BLaER1 treated with 17β-estradiol and CSF1 and Interleukin-3, amounts not matched to agents 10 nM and 100 nM (cell line): ENCODE data around the gene MYLIP.
A peak's percentile ranks its signal among the peaks of the same experiment; 100 is the strongest.

ENCODE experiments used
- H3K27ac ChIP-seq, 11 experiments: shearing (Covaris generic); formaldehyde crosslinking; 2 replicates each; pipeline ENCODE4 v1.8.1; 2022
- H3K27me3 ChIP-seq, 11 experiments: shearing (Covaris generic); formaldehyde crosslinking; 2 replicates each; pipeline ENCODE4 v1.8.1; 2022
- H3K36me3 ChIP-seq, 11 experiments: shearing (Covaris generic); formaldehyde crosslinking; 2 replicates each; pipeline ENCODE4 v1.8.1; 2022
- H3K4me1 ChIP-seq, 10 experiments: shearing (Covaris generic); formaldehyde crosslinking; 2 replicates each; pipeline ENCODE4 v1.8.1; 2022
- H3K4me2 ChIP-seq, 11 experiments: shearing (Covaris generic); formaldehyde crosslinking; 2 replicates each; pipeline ENCODE4 v1.8.1; 2022
- H3K4me3 ChIP-seq, 10 experiments: shearing (Covaris generic); formaldehyde crosslinking; 2 replicates each; pipeline ENCODE4 v1.8.1; 2022
- H3K9ac ChIP-seq, 11 experiments: shearing (Covaris generic); formaldehyde crosslinking; 2 replicates each; pipeline ENCODE4 v1.8.1; 2022
- H3K9me3 ChIP-seq, 11 experiments: shearing (Covaris generic); formaldehyde crosslinking; replicated peaks in 1 of 11; 2 replicates each; pipeline ENCODE4 v1.8.1; 2022
- H4K20me1 ChIP-seq, 11 experiments: shearing (Covaris generic); formaldehyde crosslinking; 2 replicates each; pipeline ENCODE4 v1.8.1; 2022
- Cebpa-rat ChIP-seq, 11 experiments: shearing (Covaris generic); IDR thresholded peaks; 2 replicates each; pipeline ENCODE4 v1.8.1; 2022

The MYLIP gene

GRCh38 chr6:16104624-16105433 lies 24.1 kb upstream of the MYLIP start:
- no peak overlapping the region for H3K27ac ChIP-seq
- H3K4me3 ChIP-seq = no peak overlapping the region
- no peaks in the 10 kb centered on the region for H3K36me3 ChIP-seq
- TF ChIP-seq Cebpa-rat (IDR thresholded peaks at IDR 0.05) = no peak
- H3K4me2 ChIP-seq = peak overlapping the region in 7 of 11 experiments; percentile 7 to 52 (median 25); a peak in 12 of 22 replicates
- no peaks in the 10 kb centered on the region for H4K20me1 ChIP-seq
- peaks cover 8 to 17% (median 14%) of the 10 kb centered on the region in 11 experiments; a peak in 21 of 22 replicates for H3K9me3 ChIP-seq
- H3K4me1 ChIP-seq = peaks cover 0 to 12% (median 9%) of the 10 kb centered on the region in 10 experiments; a peak in 13 of 20 replicates
- H3K27me3 ChIP-seq = no peaks in the 10 kb centered on the region
- no peak overlapping the region for H3K9ac ChIP-seq

- Histone ChIP-seq H3K9me3 (peaks cover 0 to 7% (median 4%) of the 10 kb centered on the region in 11 experiments; a peak in 13 of 22 replicates), H3K4me2 (no peak overlapping the region), H3K36me3 (no peaks in the 10 kb centered on the region), H3K27me3 (no peaks in the 10 kb centered on the region), H3K4me3 (no peak overlapping the region), H3K9ac (no peak overlapping the region), H3K4me1 (peaks cover 0 to 12% (median 9%) of the 10 kb centered on the region in 10 experiments; a peak in 13 of 20 replicates), H3K27ac (no peak overlapping the region), H4K20me1 (no peaks in the 10 kb centered on the region)
- no peak for TF ChIP-seq Cebpa-rat (IDR thresholded peaks at IDR 0.05)
Observed at GRCh38 chr6:16105854-16106253, 23.0 kb upstream of the MYLIP start.

GRCh38 chr6:16106991-16107787 lies 21.7 kb upstream of the MYLIP start:
- Histone ChIP-seq H4K20me1 (no peaks in the 10 kb centered on the region), H3K4me1 (peaks cover 0 to 12% (median 9%) of the 10 kb centered on the region in 10 experiments; a peak in 13 of 20 replicates), H3K36me3 (no peaks in the 10 kb centered on the region), H3K27me3 (no peaks in the 10 kb centered on the region), H3K9ac (no peak overlapping the region), H3K4me2 (no peak overlapping the region), H3K9me3 (no peaks in the 10 kb centered on the region), H3K27ac (no peak overlapping the region), H3K4me3 (no peak overlapping the region)
- no peak for TF ChIP-seq Cebpa-rat (IDR thresholded peaks at IDR 0.05)

GRCh38 chr6:16108419-16108818 lies 20.5 kb upstream of the MYLIP start:
- no peak for TF ChIP-seq Cebpa-rat (IDR thresholded peaks at IDR 0.05)
- no peaks in the 10 kb centered on the region for H3K27me3 ChIP-seq
- no peak overlapping the region for H3K27ac ChIP-seq
- H3K36me3 ChIP-seq = no peaks in the 10 kb centered on the region
- no peak overlapping the region for H3K4me2 ChIP-seq
- no peaks in the 10 kb centered on the region for H3K9me3 ChIP-seq
- H3K4me3 ChIP-seq = no peak overlapping the region
- H3K9ac ChIP-seq = no peak overlapping the region
- peaks cover 0 to 12% (median 9%) of the 10 kb centered on the region in 10 experiments; a peak in 13 of 20 replicates for H3K4me1 ChIP-seq
- H4K20me1 ChIP-seq = no peaks in the 10 kb centered on the region

- TF ChIP-seq Cebpa-rat (IDR thresholded peaks at IDR 0.05) = no peak
- Histone ChIP-seq H3K27me3 (no peaks in the 10 kb centered on the region), H3K36me3 (no peaks in the 10 kb centered on the region), H3K4me3 (no peak overlapping the region), H3K27ac (no peak overlapping the region), H3K4me2 (no peak overlapping the region), H3K9ac (no peak overlapping the region), H3K9me3 (no peaks in the 10 kb centered on the region), H4K20me1 (no peaks in the 10 kb centered on the region), H3K4me1 (peaks cover 0 to 12% (median 9%) of the 10 kb centered on the region in 10 experiments; a peak in 13 of 20 replicates)
Observed at GRCh38 chr6:16108921-16109658, 19.8 kb upstream of the MYLIP start.

GRCh38 chr6:16109659-16110305 lies 19.1 kb upstream of the MYLIP start:
- no peak overlapping the region for H3K27ac ChIP-seq
- no peaks in the 10 kb centered on the region for H3K27me3 ChIP-seq
- no peak overlapping the region for H3K9ac ChIP-seq
- no peak for TF ChIP-seq Cebpa-rat (IDR thresholded peaks at IDR 0.05)
- no peaks in the 10 kb centered on the region for H4K20me1 ChIP-seq
- H3K4me1 ChIP-seq = peaks cover 0 to 5% (median 3%) of the 10 kb centered on the region in 10 experiments; a peak in 10 of 20 replicates
- no peak overlapping the region for H3K4me2 ChIP-seq
- H3K36me3 ChIP-seq = no peaks in the 10 kb centered on the region
- H3K9me3 ChIP-seq = no peaks in the 10 kb centered on the region
- H3K4me3 ChIP-seq = no peak overlapping the region

- Histone ChIP-seq H3K4me3 (no peak overlapping the region), H3K4me1 (no peaks in the 10 kb centered on the region), H3K36me3 (no peaks in the 10 kb centered on the region), H3K4me2 (no peak overlapping the region), H3K27ac (no peak overlapping the region), H3K9ac (no peak overlapping the region), H3K9me3 (no peaks in the 10 kb centered on the region; a peak in 1 of 22 replicates), H4K20me1 (no peaks in the 10 kb centered on the region), H3K27me3 (no peaks in the 10 kb centered on the region)
- no peak for TF ChIP-seq Cebpa-rat (IDR thresholded peaks at IDR 0.05)
Observed at GRCh38 chr6:16118825-16119224, 10.1 kb upstream of the MYLIP start.

- no peaks in the 10 kb centered on the region for H4K20me1 ChIP-seq
- no peak for TF ChIP-seq Cebpa-rat (IDR thresholded peaks at IDR 0.05)
Observed at GRCh38 chr6:16121339-16121738, 7.5 kb upstream of the MYLIP start.

More at GRCh38 chr6:16121339-16121738, 7.5 kb upstream of the MYLIP start:
- Histone ChIP-seq H3K4me3 (no peak overlapping the region), H3K36me3 (no peaks in the 10 kb centered on the region), H3K9ac (no peak overlapping the region), H3K4me1 (peaks cover 0 to 6% (median 0%) of the 10 kb centered on the region in 10 experiments; a peak in 1 of 20 replicates), H3K27ac (no peak overlapping the region), H3K9me3 (no peaks in the 10 kb centered on the region; a peak in 1 of 22 replicates), H3K27me3 (no peaks in the 10 kb centered on the region), H3K4me2 (no peak overlapping the region)
